HepG2 (cell line): ENCODE measurements around the gene UBL7. TPM values are rescaled to one million over a fixed set of nuclear protein-coding genes. Genes with fewer than 3 reads are reported as not detected.

Source experiments
- ARNT ChIP-seq: fragments of 450-650 bp; IDR thresholded peaks from 2 replicates; pipeline ENCODE4 v1.6.1; 2017
- ARNTL ChIP-seq: sonication (generic); formaldehyde crosslinking; IDR thresholded peaks from 2 replicates; pipeline ENCODE4 v1.4.0; 2020; ENCODE audit warnings: mild to moderate bottlenecking, missing genetic modification reagents
- FLYWCH1 ChIP-seq: sonication (generic); formaldehyde crosslinking; IDR thresholded peaks from 2 replicates; pipeline ENCODE4 v1.8.1; 2023; ENCODE audit warnings: mild to moderate bottlenecking, missing genetic modification reagents
- GATAD2A ChIP-seq: IDR thresholded peaks from 2 replicates; pipeline ENCODE4 v1.6.1; 2016
- HNRNPUL1 ChIP-seq: fragments of 200-400 bp; formaldehyde crosslinking; IDR thresholded peaks from 2 replicates; pipeline ENCODE4 v1.6.1; 2017; ENCODE audit warnings: low read depth, mild to moderate bottlenecking, low read length, moderate library complexity
- KAT7 ChIP-seq: IDR thresholded peaks from 2 replicates; pipeline ENCODE4 v1.6.1; 2018; ENCODE audit warnings: borderline replicate concordance, missing compliant biosample characterization
- KDM1A ChIP-seq: IDR thresholded peaks from 2 replicates; pipeline ENCODE4 v1.6.1; 2016; ENCODE audit warnings: missing compliant biosample characterization
- KLF6 ChIP-seq: IDR thresholded peaks from 2 replicates; pipeline ENCODE4 v1.8.0; 2016; ENCODE audit warnings: missing biosample characterization, missing genetic modification reagents
- LCORL ChIP-seq, 2 experiments: fragments of 450-650 bp in 1 of 2; sonication (generic) in 1 of 2; formaldehyde crosslinking in 1 of 2; IDR thresholded peaks; 2 replicates each; pipeline versions ENCODE4 v1.5.0 to v1.6.1; 2017 to 2020; ENCODE audit warnings: antibody characterized with exemption in 1 of 2, missing genetic modification reagents in 1 of 2
- MYC ChIP-seq: sonication (generic); formaldehyde crosslinking; IDR thresholded peaks from 2 replicates; pipeline ENCODE4 v1.9.0; 2021; ENCODE audit warnings: missing genetic modification reagents, borderline replicate concordance
- PAWR ChIP-seq: sonication (generic); formaldehyde crosslinking; IDR thresholded peaks from 2 replicates; pipeline ENCODE4 v1.4.0; 2020; ENCODE audit warnings: missing genetic modification reagents, mild to moderate bottlenecking, borderline replicate concordance
- REL ChIP-seq: sonication (generic); formaldehyde crosslinking; conservative IDR thresholded peaks from 2 replicates; pipeline ENCODE4 v1.8.0; 2022; ENCODE audit warnings: mild to moderate bottlenecking, missing genetic modification reagents, moderate library complexity
- RORA ChIP-seq: sonication (generic); formaldehyde crosslinking; IDR thresholded peaks from 2 replicates; pipeline ENCODE4 v1.5.0; 2020; ENCODE audit warnings: mild to moderate bottlenecking, missing genetic modification reagents, moderate library complexity
- SMAD3 ChIP-seq: sonication (generic); formaldehyde crosslinking; IDR thresholded peaks from 2 replicates; pipeline ENCODE4 v1.4.0; 2020; ENCODE audit warnings: missing genetic modification reagents
- SOX5 ChIP-seq: IDR thresholded peaks from 2 replicates; pipeline ENCODE4 v1.6.1; 2016; ENCODE audit warnings: borderline replicate concordance
- SPEN ChIP-seq: sonication (generic); formaldehyde crosslinking; IDR thresholded peaks from 2 replicates; pipeline ENCODE4 v1.5.1; 2020; ENCODE audit warnings: low read depth, mild to moderate bottlenecking, missing genetic modification reagents
- ZMYM4 ChIP-seq: sonication (generic); formaldehyde crosslinking; IDR thresholded peaks from 2 replicates; pipeline ENCODE4 v1.8.1; 2023; ENCODE audit warnings: mild to moderate bottlenecking, missing genetic modification reagents
- ZNF101 ChIP-seq: sonication (generic); formaldehyde crosslinking; IDR thresholded peaks from 2 replicates; pipeline ENCODE4 v1.4.0; 2020; ENCODE audit warnings: mild to moderate bottlenecking, low read depth, missing genetic modification reagents, borderline replicate concordance
- polyA plus RNA-seq, 8 experiments: library from polyadenylated mRNA; depleted of rRNA in 3 of 8; stranded (reverse) in 7 of 8; unstranded in 1 of 8; fragments of >200 nt; fragmentation: Illumina TruSeq in 4 of 8; extraction: Trizol in 4 of 8; gene quantifications; 2 replicates each; pipeline versions ENCODE4 v1.2.1 to v1.2.3, GENCODE V29; 2011 to 2016; ENCODE audit warnings: low read depth in 4 of 8, missing spikeins in 1 of 8, mixed read lengths in 1 of 8; ENCODE audit not compliant: insufficient read depth in 1 of 8
- total RNA-seq, 5 experiments: library from RNA; depleted of rRNA; stranded (reverse); fragments of >200 nt; fragmentation: Illumina TruSeq; extraction: Trizol; gene quantifications; 2 replicates each; pipeline ENCODE4 v1.2.3, GENCODE V29; 2016; ENCODE audit warnings: low read depth in 1 of 5
- TF ChIP-seq, protein P1 (sequence below): sonication (generic); formaldehyde crosslinking; IDR thresholded peaks from 2 replicates; pipeline ENCODE4 v1.4.0; 2020; ENCODE audit warnings: mild to moderate bottlenecking, missing genetic modification reagents

UBL7 gene
- total and polyA plus RNA-seq, 2 of the 13 experiments (the other 11 are each of a cell fraction or from before 2014, with no cell fraction given): 55.0 to 63.5 TPM

DNA sequence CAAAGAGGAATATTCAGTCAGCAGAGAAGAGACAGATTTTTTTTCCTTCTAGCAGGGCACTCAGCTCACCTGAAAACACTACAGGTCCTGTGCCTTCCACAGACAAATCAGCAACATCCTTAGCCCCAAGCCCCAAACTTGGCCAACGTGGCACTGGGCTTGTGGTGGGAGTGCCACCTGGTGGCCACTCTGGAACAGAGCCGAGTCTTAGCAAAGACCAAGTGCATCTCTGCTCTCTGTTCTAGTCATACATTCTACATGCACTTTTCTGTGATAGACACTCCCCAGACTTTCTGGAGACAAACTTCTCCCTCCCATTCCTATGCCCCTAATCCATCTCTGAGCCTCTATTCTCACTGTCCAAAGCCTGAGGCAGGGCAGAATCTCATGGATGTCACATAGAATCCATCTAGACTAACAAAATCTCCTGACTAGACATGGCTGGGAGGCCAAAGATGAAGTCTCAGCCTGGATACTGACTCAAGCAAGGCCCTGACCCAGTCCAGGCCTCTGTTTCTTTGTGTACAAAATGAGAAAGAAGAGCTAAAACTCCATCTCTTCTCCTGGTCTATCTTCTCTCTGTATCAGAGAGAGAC lies 22.1 kb downstream of the UBL7 start (continued):
- peak; percentile 52; the same call in 1 of the 2 replicates for TF ChIP-seq SPEN (CRISPR knock-in tag)
- TF ChIP-seq ZMYM4: 0 out of 2 replicates have a peak, but pooled peaks have one; percentile 18
- TF ChIP-seq HNRNPUL1: no peak
- no peak for TF ChIP-seq LCORL (IDR thresholded peaks at IDR 0.05)
- TF ChIP-seq LCORL (CRISPR knock-in tag; IDR thresholded peaks at IDR 0.05): 0 out of 2 replicates have a peak, but pooled peaks have one; percentile 35
- peak; percentile 78 for TF ChIP-seq GATAD2A
- peak; percentile 59; the same call in 1 of the 2 replicates for TF ChIP-seq MYC
- 0 out of 2 replicates have a peak, but pooled peaks have one; percentile 45 for TF ChIP-seq KAT7
- TF ChIP-seq, protein P1, sequence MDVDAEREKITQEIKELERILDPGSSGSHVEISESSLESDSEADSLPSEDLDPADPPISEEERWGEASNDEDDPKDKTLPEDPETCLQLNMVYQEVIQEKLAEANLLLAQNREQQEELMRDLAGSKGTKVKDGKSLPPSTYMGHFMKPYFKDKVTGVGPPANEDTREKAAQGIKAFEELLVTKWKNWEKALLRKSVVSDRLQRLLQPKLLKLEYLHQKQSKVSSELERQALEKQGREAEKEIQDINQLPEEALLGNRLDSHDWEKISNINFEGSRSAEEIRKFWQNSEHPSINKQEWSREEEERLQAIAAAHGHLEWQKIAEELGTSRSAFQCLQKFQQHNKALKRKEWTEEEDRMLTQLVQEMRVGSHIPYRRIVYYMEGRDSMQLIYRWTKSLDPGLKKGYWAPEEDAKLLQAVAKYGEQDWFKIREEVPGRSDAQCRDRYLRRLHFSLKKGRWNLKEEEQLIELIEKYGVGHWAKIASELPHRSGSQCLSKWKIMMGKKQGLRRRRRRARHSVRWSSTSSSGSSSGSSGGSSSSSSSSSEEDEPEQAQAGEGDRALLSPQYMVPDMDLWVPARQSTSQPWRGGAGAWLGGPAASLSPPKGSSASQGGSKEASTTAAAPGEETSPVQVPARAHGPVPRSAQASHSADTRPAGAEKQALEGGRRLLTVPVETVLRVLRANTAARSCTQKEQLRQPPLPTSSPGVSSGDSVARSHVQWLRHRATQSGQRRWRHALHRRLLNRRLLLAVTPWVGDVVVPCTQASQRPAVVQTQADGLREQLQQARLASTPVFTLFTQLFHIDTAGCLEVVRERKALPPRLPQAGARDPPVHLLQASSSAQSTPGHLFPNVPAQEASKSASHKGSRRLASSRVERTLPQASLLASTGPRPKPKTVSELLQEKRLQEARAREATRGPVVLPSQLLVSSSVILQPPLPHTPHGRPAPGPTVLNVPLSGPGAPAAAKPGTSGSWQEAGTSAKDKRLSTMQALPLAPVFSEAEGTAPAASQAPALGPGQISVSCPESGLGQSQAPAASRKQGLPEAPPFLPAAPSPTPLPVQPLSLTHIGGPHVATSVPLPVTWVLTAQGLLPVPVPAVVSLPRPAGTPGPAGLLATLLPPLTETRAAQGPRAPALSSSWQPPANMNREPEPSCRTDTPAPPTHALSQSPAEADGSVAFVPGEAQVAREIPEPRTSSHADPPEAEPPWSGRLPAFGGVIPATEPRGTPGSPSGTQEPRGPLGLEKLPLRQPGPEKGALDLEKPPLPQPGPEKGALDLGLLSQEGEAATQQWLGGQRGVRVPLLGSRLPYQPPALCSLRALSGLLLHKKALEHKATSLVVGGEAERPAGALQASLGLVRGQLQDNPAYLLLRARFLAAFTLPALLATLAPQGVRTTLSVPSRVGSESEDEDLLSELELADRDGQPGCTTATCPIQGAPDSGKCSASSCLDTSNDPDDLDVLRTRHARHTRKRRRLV: no peak
- peak; percentile 25; the same call in 1 of the 2 replicates for TF ChIP-seq SOX5
- TF ChIP-seq RORA (CRISPR knock-in tag): no peak
- no peak for TF ChIP-seq PAWR (CRISPR knock-in tag)
- no peak for TF ChIP-seq ARNT
- TF ChIP-seq KLF6 (CRISPR knock-in tag): 0 out of 2 replicates have a peak, but pooled peaks have one; percentile 32
- no peak for TF ChIP-seq FLYWCH1 (CRISPR knock-in tag)
- TF ChIP-seq REL: no peak
- TF ChIP-seq SMAD3: 0 out of 2 replicates have a peak, but pooled peaks have one; percentile 37
- TF ChIP-seq KDM1A: 0 out of 2 replicates have a peak, but pooled peaks have one; percentile 25
- TF ChIP-seq ARNTL: no peak
- no peak for TF ChIP-seq ZNF101 (CRISPR knock-in tag)
